Right renal pelvis (tissue), 4 donors: ENCODE results near the gene TBCB. TPM values are rescaled to one million over a fixed set of nuclear protein-coding genes. Genes with fewer than 3 reads are reported as not detected.

Experiments used
- DNase-seq, 4 donors: peaks; one replicate each; pipeline ENCODE4 v3.0.0-alpha.2; 2013; ENCODE audit warnings: low read depth in 4 of 4, low spot score in 3 of 4, missing footprints in 1 of 4
- polyA plus RNA-seq, 4 donors: library from polyadenylated mRNA; unstranded; fragments of 120-200 nt; gene quantifications; one replicate each; pipeline ENCODE4 v1.2.1, GENCODE V29; 2013; ENCODE audit not compliant: insufficient read length in 4 of 4

Gene TBCB
- polyA plus RNA-seq, 4 donors: 105 to 138 (median 117) TPM

GRCh38 chr19:36100476-36100875 lies 14.8 kb upstream of the TBCB start:
- DNase-seq: no peak

- DNase-seq: no peak
Observed at GRCh38 chr19:36101550-36102327, 13.5 kb upstream of the TBCB start.

GRCh38 chr19:36103040-36103626 lies 12.1 kb upstream of the TBCB start:
- DNase-seq: no peak

- DNase-seq: no peak
Observed at GRCh38 chr19:36103842-36104552, 11.3 kb upstream of the TBCB start.

- no peak for DNase-seq
Observed at GRCh38 chr19:36106441-36106840, 8.8 kb upstream of the TBCB start.

GRCh38 chr19:36106991-36107390 lies 8.3 kb upstream of the TBCB start:
- no peak for DNase-seq

GRCh38 chr19:36108684-36109083 lies 6.6 kb upstream of the TBCB start:
- DNase-seq: no peak

- DNase-seq: no peak
Observed at GRCh38 chr19:36110487-36111199, 4.6 kb upstream of the TBCB start, which contains the start of gene OVOL3. TSS of gene OVOL3 (plus strand) at chr19:36111143. CDS start at chr19:36111203, 60 bp downstream.

- DNase-seq: no peak
Observed at GRCh38 chr19:36111200-36111539, 4.1 kb upstream of the TBCB start.

GRCh38 chr19:36112678-36113077 lies 2.6 kb upstream of the TBCB start:
- DNase-seq: no peak

GRCh38 chr19:36113425-36113824 lies 1.8 kb upstream of the TBCB start:
- no peak for DNase-seq

GRCh38 chr19:36113894-36114720 lies 1.2 kb upstream of the TBCB start:
- no peak for DNase-seq

- peak; percentile 99 for DNase-seq
Observed at GRCh38 chr19:36114721-36115452, 381 bp upstream of the TBCB start, which contains the start of gene POLR2I. TSS of gene POLR2I (minus strand) at chr19:36114875. CDS start at chr19:36114856, 19 bp downstream.

GRCh38 chr19:36116344-36116637 lies 1.0 kb downstream of the TBCB start:
- no peak for DNase-seq

- no peak for DNase-seq
Observed at GRCh38 chr19:36120092-36120983, 5.1 kb downstream of the TBCB start.

- no peak for DNase-seq
Observed at GRCh38 chr19:36120984-36121358, 5.7 kb downstream of the TBCB start.

GRCh38 chr19:36121486-36122124 lies 6.3 kb downstream of the TBCB start:
- no peak for DNase-seq

GRCh38 chr19:36125557-36125956 lies 10.3 kb downstream of the TBCB start:
- DNase-seq: no peak
